GM21360 (cell line): ENCODE data around the gene HOXB9.

Experiments used
- ATAC-seq: cut with Tn5 transposase; IDR thresholded peaks from one replicate; pipeline ENCODE4 v1.9.1; 2021; ENCODE audit warnings: mild to moderate bottlenecking, moderate library complexity; ENCODE audit not compliant: unreplicated experiment

Gene HOXB9

DNA sequence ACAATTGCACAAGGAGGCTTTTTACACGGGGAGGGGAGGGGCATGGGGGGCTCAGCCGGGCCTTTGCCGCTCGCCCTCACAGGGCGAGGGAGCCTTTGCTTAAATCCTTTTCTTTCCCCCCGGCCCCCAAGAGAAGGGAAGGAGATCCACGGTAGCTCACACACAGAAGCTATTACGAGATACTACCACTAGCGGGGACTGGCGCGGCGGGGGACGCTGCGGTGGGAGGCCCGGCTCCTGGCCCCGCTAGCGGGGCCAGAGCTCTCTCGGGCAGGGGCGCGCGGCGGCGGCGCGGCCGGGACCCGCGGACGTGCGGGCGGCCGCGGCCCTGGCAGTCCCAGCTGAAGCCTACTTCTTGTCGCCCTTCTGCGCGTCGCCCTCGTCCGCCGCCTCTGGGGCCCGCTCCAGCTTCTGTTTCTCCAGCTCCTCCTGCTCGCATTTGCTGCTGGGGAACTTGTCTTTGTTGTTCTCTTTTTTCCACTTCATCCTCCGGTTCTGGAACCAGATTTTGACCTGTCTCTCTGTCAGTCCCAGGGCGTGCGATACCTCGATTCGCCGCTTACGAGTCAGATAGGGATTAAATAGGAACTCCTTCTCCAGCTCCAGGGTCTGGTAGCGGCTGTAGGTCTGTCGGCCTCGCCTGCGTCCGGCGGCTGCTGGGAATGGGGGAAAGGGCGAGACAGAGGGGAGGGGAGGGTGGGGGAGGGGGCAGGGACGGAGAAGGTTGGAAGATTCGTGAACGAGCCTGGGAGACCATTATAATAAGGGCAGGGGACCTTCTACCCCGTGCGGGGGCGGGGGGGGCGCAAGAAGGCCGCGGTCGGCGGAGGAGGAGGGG lies 13.1 kb downstream of the HOXB9 start:
- ATAC-seq = no peak

GRCh38 chr17:48612456-48612853 lies 13.7 kb downstream of the HOXB9 start:
- ATAC-seq = no peak

- no peak for ATAC-seq
These were observed 14.3 kb downstream of the HOXB9 start for GRCh38 chr17:48611681-48612455.

- no peak for ATAC-seq
These were observed 14.9 kb downstream of the HOXB9 start for GRCh38 chr17:48611213-48611612.

DNA sequence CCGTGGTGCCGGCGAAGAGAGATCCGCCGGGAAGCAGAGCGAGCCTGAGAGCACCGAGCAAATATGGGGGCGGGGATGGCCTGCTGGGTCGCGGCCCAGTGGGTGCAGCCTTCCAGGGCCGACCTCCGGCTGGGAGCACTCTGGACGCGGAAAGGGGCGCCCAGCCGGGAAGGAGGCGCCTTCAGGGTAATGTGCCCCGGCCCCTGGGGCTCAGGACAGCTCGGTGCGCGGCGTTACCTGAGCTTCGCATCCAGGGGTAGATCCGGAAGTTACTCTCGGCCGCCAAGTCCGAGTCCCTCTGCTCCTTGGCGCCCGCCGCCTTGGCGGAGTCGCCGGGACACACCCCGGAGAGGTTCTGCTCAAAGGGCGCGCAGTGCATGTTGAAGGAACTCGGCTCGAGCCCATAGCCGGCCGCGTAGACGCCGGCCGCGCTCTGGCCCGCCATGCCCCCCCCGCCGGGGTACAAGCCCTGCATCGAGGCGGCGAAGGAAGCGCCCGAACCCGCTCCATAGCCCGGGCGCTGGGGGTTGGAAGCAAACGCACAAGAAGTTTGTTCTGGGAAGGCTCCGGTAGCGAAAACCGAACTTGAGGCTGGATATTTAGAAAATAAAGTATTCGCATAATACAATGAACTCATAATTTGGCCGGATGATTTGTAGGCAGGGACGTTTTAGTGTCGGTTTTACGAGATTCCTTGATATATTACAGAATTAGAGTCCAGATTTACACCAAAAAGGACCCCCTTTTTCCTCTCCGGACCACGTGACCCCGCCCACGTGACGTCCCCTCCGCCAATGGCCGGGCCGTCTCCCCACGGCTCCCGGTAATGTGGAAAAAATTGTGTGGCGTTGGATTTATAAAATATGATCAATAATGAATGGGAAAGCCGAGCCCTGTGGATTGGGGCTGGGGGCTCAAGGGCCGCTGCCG lies 15.6 kb downstream of the HOXB9 start, which contains the start of gene HOXB7:
TSS of gene HOXB7 (minus strand) at position 736 of the 930 bp plus-strand sequence. CDS start at position 637, 99 bp downstream.
- no peak for ATAC-seq

DNA sequence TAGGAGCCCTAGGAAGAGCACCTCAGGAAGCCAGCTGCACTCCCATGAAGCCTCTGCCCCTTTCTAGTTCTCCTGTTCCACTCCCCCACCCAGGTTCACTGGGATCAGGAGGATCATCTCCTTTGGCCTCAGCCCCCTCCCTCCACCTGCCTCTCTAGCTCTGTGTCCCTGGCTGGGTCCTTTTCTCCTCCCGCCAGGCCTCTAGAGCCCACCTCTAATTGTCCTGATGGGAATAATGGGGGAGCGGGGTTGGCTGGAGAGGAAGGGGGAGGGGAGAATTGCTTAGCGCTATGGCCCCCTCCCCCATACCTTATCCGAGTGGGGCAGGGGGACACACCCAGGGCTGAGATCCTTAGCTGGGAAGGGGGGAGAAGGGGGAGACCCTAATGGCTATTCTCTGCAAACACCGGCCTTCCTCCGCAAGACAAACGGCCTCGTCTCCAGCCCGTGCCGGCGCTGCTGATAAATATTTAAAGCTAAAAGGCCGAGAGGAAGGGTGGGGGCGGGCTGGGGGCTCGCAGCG lies 16.3 kb downstream of the HOXB9 start:
- no peak for ATAC-seq

DNA sequence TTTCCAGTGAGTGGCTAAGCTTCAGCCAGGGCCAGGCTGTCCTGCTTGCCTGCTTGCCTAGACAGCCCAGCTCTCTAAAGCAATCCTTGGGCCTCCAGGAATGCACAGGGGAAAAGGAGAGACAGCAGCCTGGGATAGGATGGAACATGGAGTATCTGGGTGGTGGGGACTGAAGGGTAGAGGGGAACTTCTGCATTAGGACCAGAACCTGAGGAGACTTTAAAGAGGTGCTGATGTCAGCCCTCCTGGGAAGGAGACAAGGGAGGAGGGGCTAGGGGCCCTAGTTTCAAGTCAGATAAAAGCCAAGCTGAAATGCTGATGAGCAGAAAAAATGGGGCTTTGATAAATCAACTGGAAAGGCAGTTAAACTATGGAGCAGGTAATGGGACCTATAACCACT lies 17.1 kb downstream of the HOXB9 start:
- no peak for ATAC-seq

DNA sequence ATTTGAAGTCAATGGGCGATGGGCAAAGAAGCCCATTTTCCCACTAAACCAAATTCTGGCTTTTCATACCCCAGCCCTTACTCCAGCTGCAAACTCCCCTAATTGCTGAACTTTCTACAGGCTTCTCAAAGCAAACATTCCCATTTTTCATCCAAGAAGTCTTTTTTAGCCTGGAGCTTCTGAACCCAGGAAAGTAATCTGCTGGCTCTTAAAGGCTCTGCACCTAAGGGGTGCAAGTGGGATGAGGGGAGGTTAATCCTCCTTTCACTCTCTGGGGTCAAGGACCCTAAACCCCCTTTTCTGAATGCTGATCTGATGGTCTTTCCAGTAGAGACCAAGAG lies 17.7 kb downstream of the HOXB9 start:
- no peak for ATAC-seq

GRCh38 chr17:48606892-48607614 lies 19.1 kb downstream of the HOXB9 start:
- no peak for ATAC-seq

DNA sequence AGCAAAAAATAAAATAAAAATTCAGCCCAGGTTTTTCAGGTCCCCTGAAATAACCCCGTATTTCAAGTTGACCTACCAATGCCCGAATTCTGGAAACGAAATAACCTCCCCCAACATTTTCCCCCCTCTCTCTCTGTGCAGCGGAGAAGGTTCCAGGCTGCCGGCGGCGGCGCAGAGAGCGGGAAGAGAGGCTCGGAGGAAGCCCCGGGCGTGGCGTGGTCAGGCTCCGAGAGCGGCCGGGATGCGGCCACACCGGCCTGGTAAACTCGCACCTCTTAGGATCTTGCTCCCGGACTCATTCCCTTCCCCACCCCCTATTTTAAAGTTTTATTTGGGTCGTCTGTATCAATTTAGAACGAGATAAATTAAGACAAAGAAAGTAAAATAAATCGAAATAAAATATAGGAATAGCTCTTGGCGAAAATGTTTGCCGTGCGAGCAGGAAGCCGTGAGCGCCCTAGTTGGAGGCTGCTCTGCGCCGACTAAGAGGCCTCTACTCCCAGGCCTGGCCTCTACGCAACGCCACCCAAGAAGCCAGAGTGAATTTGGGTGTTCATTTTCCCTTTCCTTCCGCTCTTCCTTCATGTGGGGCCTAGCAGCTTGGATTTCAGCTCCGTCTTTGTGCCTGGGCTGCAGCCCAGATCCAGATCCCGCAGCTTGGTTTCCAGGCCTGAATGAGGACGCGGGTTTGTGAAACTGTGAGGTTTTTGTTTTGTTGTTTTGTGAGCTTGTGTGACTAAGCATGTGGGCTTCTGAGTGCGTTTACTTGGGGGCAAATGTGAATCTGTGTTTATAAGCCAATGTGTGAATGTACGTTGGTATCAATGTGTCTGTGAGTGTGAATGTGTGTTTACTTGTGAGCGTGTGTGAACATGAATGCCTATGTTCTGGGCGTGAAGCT lies 19.9 kb downstream of the HOXB9 start:
- no peak for ATAC-seq

- ATAC-seq = no peak
These were observed 20.7 kb downstream of the HOXB9 start for GRCh38 chr17:48605409-48605919.

GRCh38 chr17:48604770-48605329 lies 21.3 kb downstream of the HOXB9 start, which contains the start of gene HOXB6:
TSS of gene HOXB6 (minus strand) at chr17:48604986. CDS start at chr17:48598150, 6,836 bp downstream.
- no peak for ATAC-seq

DNA sequence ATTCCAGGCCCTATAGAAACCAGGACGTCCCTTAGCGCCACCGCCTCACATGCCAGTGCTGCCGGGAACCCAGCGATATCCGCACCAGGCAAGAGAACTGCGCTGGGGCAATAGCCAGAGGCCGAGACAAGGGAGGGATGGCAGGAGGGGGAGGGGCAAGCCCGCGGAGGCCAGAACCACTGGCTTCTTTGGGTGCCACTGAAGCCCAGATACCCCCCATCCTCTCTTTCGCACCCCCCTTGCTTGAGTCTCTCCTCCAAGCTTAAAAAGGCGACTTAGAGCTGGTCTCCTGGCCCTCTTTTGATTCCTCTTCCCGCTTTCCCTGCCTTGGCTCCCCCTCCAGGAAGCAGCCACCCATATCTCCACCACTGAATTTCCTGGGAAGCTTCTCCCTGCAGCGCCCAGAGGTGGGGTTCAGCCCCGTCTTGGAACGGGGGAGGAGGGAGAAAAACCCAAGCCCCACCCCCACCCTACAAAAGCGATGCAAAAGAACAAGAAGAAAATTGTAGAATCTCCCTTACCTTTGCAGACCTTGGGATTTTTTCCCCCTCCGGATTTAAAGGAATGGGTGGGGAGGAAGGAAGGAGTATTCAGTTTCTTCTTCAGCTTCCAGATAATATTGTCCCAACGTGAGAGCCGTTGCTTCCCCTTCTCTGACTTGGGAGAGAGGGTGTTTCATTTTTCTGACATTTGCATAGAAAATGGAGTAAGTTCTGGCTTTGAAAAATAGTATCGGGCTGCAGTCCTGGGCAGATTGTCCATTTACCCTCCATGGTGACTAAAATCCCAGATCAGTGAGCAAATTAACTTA lies 22.0 kb downstream of the HOXB9 start:
- ATAC-seq = no peak

- ATAC-seq = no peak
These were observed 24.4 kb downstream of the HOXB9 start for GRCh38 chr17:48601539-48602425.

GRCh38 chr17:48601207-48601538 lies 25.0 kb downstream of the HOXB9 start:
- ATAC-seq = no peak

GRCh38 chr17:48600244-48601098 lies 25.7 kb downstream of the HOXB9 start:
- no peak for ATAC-seq
